GM12878 (cell line): Measurements from ENCODE around the gene CYP2A6.

Experiments used
- CTCF ChIP-seq, 3 experiments: IDR thresholded peaks in 2 of 3; conservative IDR thresholded peaks in 1 of 3; 2 replicates each; pipeline ENCODE4 v1.5.1; 2011; ENCODE audit warnings: low read depth in 3 of 3, low read length in 3 of 3, mild to moderate bottlenecking in 3 of 3, control low read depth in 2 of 3, moderate library complexity in 2 of 3, inconsistent platforms in 1 of 3, mixed read lengths in 1 of 3; ENCODE audit not compliant: control insufficient read depth in 2 of 3, insufficient read depth in 1 of 3; ENCODE audit errors: extremely low read depth in 1 of 3
- EZH2 ChIP-seq: IDR thresholded peaks from 2 replicates; pipeline ENCODE4 v1.6.1; 2012; ENCODE audit warnings: low read depth, mild to moderate bottlenecking, control low read depth, inconsistent platforms, low read length, borderline replicate concordance; ENCODE audit not compliant: control insufficient read depth
- NR2C2 ChIP-seq: IDR thresholded peaks from 2 replicates; pipeline ENCODE4 v1.6.1; 2011; ENCODE audit warnings: borderline replicate concordance, low read depth; ENCODE audit not compliant: control insufficient read depth, insufficient read length
- POLR2AphosphoS2 ChIP-seq: IDR thresholded peaks from 2 replicates; pipeline ENCODE4 v1.6.1; 2011; ENCODE audit warnings: low read depth, mild to moderate bottlenecking, low read length, improper control_type of control experiment, moderate library complexity
- RAD21 ChIP-seq: IDR thresholded peaks from 2 replicates; pipeline ENCODE4 v1.6.1; 2011; ENCODE audit warnings: mild to moderate bottlenecking, low read depth, low read length, moderate library complexity; ENCODE audit not compliant: insufficient read depth
- RCOR1 ChIP-seq: conservative IDR thresholded peaks from 2 replicates; pipeline ENCODE4 v1.6.1; 2012; ENCODE audit warnings: low read depth, low read length, improper control_type of control experiment
- SMC3 ChIP-seq: IDR thresholded peaks from 2 replicates; pipeline ENCODE4 v1.6.1; 2011; ENCODE audit warnings: low read length, improper control_type of control experiment, borderline replicate concordance
- SREBF2 ChIP-seq: IDR thresholded peaks from 2 replicates; pipeline ENCODE4 v1.6.1; 2012; ENCODE audit warnings: mild to moderate bottlenecking, low read length
- SUZ12 ChIP-seq: fragments of 200-600 bp; sonication (generic); IDR thresholded peaks from one replicate; pipeline ENCODE4 v1.6.1; 2018; ENCODE audit warnings: antibody characterized with exemption, mild to moderate bottlenecking; ENCODE audit not compliant: unreplicated experiment
- TCF12 ChIP-seq: IDR thresholded peaks from 2 replicates; pipeline ENCODE4 v1.6.1; 2011; ENCODE audit warnings: low read depth, mild to moderate bottlenecking, low read length
- ZBTB11 ChIP-seq: fragments of 450-650 bp; formaldehyde crosslinking; IDR thresholded peaks from 2 replicates; pipeline ENCODE4 v1.5.0; 2022; ENCODE audit warnings: mild to moderate bottlenecking, missing genetic modification characterization
- ZBTB4 ChIP-seq: fragments of 450-650 bp; formaldehyde crosslinking; IDR thresholded peaks from 2 replicates; pipeline ENCODE4 v1.4.0; 2022; ENCODE audit warnings: mild to moderate bottlenecking, moderate library complexity
- ZNF384 ChIP-seq: IDR thresholded peaks from 2 replicates; pipeline ENCODE4 v1.6.1; 2012; ENCODE audit warnings: low read depth, mild to moderate bottlenecking, low read length, improper control_type of control experiment, borderline replicate concordance

DNA sequence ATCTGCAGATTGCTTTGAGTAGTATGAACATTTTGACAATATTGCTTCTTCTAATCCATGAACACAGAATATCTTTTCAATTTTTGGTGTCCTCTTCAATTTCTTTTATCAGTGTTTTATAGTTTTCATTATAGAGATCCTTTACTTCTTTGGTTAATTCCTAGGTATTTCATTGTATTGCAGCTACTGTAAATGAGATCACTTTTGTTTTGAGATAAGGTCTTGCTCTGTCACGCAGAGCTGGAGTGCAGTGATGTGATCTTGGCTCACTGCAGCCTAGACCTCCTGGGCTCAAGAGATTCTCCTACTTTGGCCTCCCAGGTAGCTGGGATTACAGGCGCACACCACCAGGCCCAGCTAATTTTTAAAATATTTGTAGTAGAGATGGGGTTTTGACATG, 22.0 kb upstream of the CYP2A6 start:
- no peak for TF ChIP-seq ZNF384
- TF ChIP-seq NR2C2 = no peak
- no peak for TF ChIP-seq SUZ12
- TF ChIP-seq CTCF (IDR thresholded peaks at IDR 0.05 in 2 of 3, conservative IDR thresholded peaks at IDR 0.05 in 1 of 3; ENCODE audit: control insufficient read depth in 2 of 3, extremely low read depth in 1 of 3, insufficient read depth in 1 of 3, low read depth in 3 of 3, low read length in 3 of 3) = no peak
- TF ChIP-seq ZBTB11 (CRISPR knock-in tag) = no peak
- TF ChIP-seq RAD21 = no peak
- TF ChIP-seq TCF12 = no peak
- no peak for TF ChIP-seq RCOR1
- no peak for TF ChIP-seq ZBTB4 (CRISPR knock-in tag)
- no peak for TF ChIP-seq EZH2
- TF ChIP-seq SREBF2 = no peak
- TF ChIP-seq SMC3 = no peak
- TF ChIP-seq POLR2AphosphoS2 = no peak
